GM12878 (cell line): ENCODE results near the gene CARD11.

Source experiments
- ATF2 ChIP-seq: IDR thresholded peaks from 2 replicates; pipeline ENCODE4 v1.6.1; 2012; ENCODE audit warnings: low read length, inconsistent platforms
- CTCF ChIP-seq, 3 experiments: IDR thresholded peaks in 2 of 3; conservative IDR thresholded peaks in 1 of 3; 2 replicates each; pipeline ENCODE4 v1.5.1; 2011; ENCODE audit warnings: low read depth in 3 of 3, low read length in 3 of 3, mild to moderate bottlenecking in 3 of 3, control low read depth in 2 of 3, moderate library complexity in 2 of 3, inconsistent platforms in 1 of 3, mixed read lengths in 1 of 3; ENCODE audit not compliant: control insufficient read depth in 2 of 3, insufficient read depth in 1 of 3; ENCODE audit errors: extremely low read depth in 1 of 3
- NR2C2 ChIP-seq: IDR thresholded peaks from 2 replicates; pipeline ENCODE4 v1.6.1; 2011; ENCODE audit warnings: borderline replicate concordance, low read depth; ENCODE audit not compliant: control insufficient read depth, insufficient read length
- POLR2AphosphoS5 ChIP-seq: IDR thresholded peaks from 2 replicates; pipeline ENCODE4 v1.6.1; 2011; ENCODE audit warnings: mild to moderate bottlenecking, low read length, inconsistent platforms
- SMARCA5 ChIP-seq: fragments of 450-650 bp; IDR thresholded peaks from 2 replicates; pipeline ENCODE4 v1.6.1; 2017; ENCODE audit warnings: mild to moderate bottlenecking
- SRF ChIP-seq, 2 experiments: IDR thresholded peaks; 2 replicates each; pipeline ENCODE4 v1.6.1; 2011; ENCODE audit warnings: low read depth in 2 of 2, low read length in 2 of 2, mild to moderate bottlenecking in 1 of 2, moderate library complexity in 1 of 2
- TAF1 ChIP-seq: IDR thresholded peaks from 2 replicates; pipeline ENCODE4 v1.6.1; 2011; ENCODE audit warnings: mild to moderate bottlenecking, low read depth, low read length, borderline replicate concordance
- ZSCAN29 ChIP-seq: fragments of 450-650 bp; IDR thresholded peaks from 2 replicates; pipeline ENCODE4 v1.6.1; 2017; ENCODE audit warnings: mild to moderate bottlenecking, moderate library complexity

GRCh38 chr7:2953099-2953498 lies 90.6 kb downstream of the CARD11 start:
- TF ChIP-seq CTCF (IDR thresholded peaks at IDR 0.05 in 2 of 3, conservative IDR thresholded peaks at IDR 0.05 in 1 of 3; ENCODE audit: control insufficient read depth in 2 of 3, extremely low read depth in 1 of 3, insufficient read depth in 1 of 3, low read depth in 3 of 3, low read length in 3 of 3) (no peak), SRF (IDR thresholded peaks at IDR 0.05; ENCODE audit: low read depth in 2 of 2, low read length in 2 of 2) (no peak), POLR2AphosphoS5 (no peak), ATF2 (no peak), NR2C2 (no peak), ZSCAN29 (no peak), SMARCA5 (no peak), TAF1 (no peak)
